Endothelial cell (in vitro differentiated cells): Measurements from ENCODE around the gene CD164L2. TPM values are rescaled to one million over a fixed set of nuclear protein-coding genes. Genes with fewer than 3 reads are reported as not detected.

Experiments used
- DNase-seq: peaks from one replicate; pipeline ENCODE4 v3.0.0; 2021; ENCODE audit warnings: low spot score
- H3K27ac Mint-ChIP-seq: one replicate; pipeline ENCODE4 v1.8.0; 2021; ENCODE audit warnings: mixed read lengths, inconsistent platforms; ENCODE audit not compliant: unreplicated experiment
- H3K27me3 Mint-ChIP-seq: one replicate; pipeline ENCODE4 v1.8.0; 2021; ENCODE audit warnings: mild to moderate bottlenecking, moderate library complexity, mixed read lengths, inconsistent platforms; ENCODE audit not compliant: unreplicated experiment
- H3K36me3 Mint-ChIP-seq: one replicate; pipeline ENCODE4 v1.8.0; 2021; ENCODE audit warnings: mild to moderate bottlenecking, low read depth, mixed read lengths, inconsistent platforms; ENCODE audit not compliant: unreplicated experiment
- H3K4me1 Mint-ChIP-seq: one replicate; pipeline ENCODE4 v1.8.0; 2021; ENCODE audit warnings: mild to moderate bottlenecking, mixed read lengths, inconsistent platforms; ENCODE audit not compliant: unreplicated experiment
- H3K4me3 Mint-ChIP-seq: one replicate; pipeline ENCODE4 v1.8.0; 2021; ENCODE audit warnings: mild to moderate bottlenecking, mixed read lengths, inconsistent platforms; ENCODE audit not compliant: unreplicated experiment
- H3K9me3 Mint-ChIP-seq: one replicate; pipeline ENCODE4 v1.8.0; 2021; ENCODE audit warnings: mixed read lengths, inconsistent platforms; ENCODE audit not compliant: unreplicated experiment
- total RNA-seq: library from RNA; stranded (reverse); fragmentation: NEBNext Ultra II Directional; extraction: Animal tissue kit (Norgen Biotek cat#: 25700); gene quantifications from one replicate; pipeline ENCODE4 v1.2.1, GENCODE V29; 2021; ENCODE audit not compliant: unreplicated experiment
- TF ChIP-seq, protein P1 (sequence below): fragments of 200-600 bp; sonication (generic); IDR thresholded peaks from one replicate; pipeline ENCODE4 v1.5.0; 2021; ENCODE audit warnings: antibody characterized with exemption; ENCODE audit not compliant: unreplicated experiment

Gene CD164L2
- total RNA-seq, 1 donor from 2014 or later: 0.72 TPM

DNA sequence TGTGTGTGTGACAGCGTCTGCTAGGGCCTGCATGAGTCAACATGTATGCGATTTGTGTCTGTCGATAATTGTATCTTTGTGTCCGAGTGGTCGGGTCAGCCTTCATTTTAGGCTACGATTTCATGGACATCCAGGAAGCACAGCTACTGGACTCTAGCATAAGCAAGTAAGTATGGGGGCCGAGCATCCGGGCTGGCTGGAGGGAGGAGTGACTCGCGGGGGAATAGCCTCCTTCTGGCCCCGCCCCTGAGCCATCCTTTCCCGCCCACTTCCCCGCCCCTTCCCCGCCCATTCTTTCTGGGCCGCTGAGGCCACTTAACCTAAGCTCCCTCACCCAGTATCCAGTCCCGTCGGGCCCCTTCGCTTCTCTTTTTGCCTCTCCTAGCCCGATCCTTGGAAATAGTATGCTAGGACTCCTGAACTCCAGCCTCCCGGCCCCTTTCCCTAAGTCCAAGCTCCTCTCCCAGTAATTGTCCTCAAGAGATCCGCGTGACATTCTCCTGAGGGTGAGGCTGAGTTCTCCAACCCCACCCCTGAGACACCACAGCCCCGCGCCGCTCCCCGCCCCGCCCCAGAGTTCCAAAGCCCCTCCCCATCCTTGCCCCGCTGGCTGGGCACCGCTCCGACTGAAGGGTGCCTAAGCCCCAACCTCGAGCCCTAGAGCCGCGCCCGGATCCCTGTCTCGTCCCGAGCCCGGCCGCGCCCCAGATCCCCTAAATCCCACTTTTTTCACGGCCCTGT is 17.6 kb downstream of the CD164L2 start:
- H3K4me3 Mint-ChIP-seq: peak overlapping the region; percentile 91
- DNase-seq: peak; percentile 84
- peak overlapping the region; percentile 42 for H3K27ac Mint-ChIP-seq
- H3K27me3 Mint-ChIP-seq: peaks cover 14% of the 10 kb centered on the region
- H3K9me3 Mint-ChIP-seq: no peaks in the 10 kb centered on the region
- TF ChIP-seq, protein P1, sequence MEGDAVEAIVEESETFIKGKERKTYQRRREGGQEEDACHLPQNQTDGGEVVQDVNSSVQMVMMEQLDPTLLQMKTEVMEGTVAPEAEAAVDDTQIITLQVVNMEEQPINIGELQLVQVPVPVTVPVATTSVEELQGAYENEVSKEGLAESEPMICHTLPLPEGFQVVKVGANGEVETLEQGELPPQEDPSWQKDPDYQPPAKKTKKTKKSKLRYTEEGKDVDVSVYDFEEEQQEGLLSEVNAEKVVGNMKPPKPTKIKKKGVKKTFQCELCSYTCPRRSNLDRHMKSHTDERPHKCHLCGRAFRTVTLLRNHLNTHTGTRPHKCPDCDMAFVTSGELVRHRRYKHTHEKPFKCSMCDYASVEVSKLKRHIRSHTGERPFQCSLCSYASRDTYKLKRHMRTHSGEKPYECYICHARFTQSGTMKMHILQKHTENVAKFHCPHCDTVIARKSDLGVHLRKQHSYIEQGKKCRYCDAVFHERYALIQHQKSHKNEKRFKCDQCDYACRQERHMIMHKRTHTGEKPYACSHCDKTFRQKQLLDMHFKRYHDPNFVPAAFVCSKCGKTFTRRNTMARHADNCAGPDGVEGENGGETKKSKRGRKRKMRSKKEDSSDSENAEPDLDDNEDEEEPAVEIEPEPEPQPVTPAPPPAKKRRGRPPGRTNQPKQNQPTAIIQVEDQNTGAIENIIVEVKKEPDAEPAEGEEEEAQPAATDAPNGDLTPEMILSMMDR: no peak
- peaks cover 24% of the 10 kb centered on the region for H3K4me1 Mint-ChIP-seq
- H3K36me3 Mint-ChIP-seq: peaks cover 13% of the 10 kb centered on the region

DNA sequence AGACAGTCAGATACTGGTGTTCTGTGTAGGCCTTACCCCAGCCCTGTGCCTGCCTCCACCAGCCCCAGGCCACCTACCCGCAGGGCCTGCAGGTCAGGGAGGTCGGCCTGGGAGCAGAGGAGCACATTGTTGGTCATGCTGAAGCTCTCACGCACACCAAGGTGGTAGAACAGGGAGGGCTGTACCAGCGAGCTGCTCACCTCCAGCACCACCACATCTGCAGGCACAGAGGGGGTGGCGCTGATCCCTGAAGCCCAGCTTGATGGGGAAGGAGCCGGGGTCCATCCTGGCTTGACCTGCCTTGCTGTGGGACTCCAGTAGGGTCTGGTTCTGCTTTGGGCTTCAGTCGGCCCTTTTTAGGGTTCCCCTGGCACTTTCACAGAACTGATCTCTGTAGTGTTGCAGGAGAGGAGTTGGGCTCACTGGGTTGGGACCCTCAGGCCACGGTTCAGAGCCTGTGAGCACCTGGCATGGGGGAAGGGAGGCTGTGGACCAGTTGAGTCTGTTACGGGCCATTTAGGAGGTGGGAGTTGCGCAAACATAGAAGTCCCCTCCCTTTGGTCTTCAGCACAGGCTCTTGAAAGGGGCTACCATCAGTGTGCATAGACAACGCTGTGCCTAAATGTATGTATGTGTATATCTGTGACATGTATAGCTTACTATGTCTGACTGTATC is 18.3 kb downstream of the CD164L2 start:
- no peaks in the 10 kb centered on the region for H3K9me3 Mint-ChIP-seq
- peaks cover 27% of the 10 kb centered on the region for H3K4me1 Mint-ChIP-seq
- H3K27me3 Mint-ChIP-seq: peaks cover 16% of the 10 kb centered on the region
- DNase-seq: no peak
- no peak overlapping the region for H3K27ac Mint-ChIP-seq
- H3K36me3 Mint-ChIP-seq: peaks cover 13% of the 10 kb centered on the region
- TF ChIP-seq, protein P1: no peak
- peak overlapping the region; percentile 91 for H3K4me3 Mint-ChIP-seq

DNA sequence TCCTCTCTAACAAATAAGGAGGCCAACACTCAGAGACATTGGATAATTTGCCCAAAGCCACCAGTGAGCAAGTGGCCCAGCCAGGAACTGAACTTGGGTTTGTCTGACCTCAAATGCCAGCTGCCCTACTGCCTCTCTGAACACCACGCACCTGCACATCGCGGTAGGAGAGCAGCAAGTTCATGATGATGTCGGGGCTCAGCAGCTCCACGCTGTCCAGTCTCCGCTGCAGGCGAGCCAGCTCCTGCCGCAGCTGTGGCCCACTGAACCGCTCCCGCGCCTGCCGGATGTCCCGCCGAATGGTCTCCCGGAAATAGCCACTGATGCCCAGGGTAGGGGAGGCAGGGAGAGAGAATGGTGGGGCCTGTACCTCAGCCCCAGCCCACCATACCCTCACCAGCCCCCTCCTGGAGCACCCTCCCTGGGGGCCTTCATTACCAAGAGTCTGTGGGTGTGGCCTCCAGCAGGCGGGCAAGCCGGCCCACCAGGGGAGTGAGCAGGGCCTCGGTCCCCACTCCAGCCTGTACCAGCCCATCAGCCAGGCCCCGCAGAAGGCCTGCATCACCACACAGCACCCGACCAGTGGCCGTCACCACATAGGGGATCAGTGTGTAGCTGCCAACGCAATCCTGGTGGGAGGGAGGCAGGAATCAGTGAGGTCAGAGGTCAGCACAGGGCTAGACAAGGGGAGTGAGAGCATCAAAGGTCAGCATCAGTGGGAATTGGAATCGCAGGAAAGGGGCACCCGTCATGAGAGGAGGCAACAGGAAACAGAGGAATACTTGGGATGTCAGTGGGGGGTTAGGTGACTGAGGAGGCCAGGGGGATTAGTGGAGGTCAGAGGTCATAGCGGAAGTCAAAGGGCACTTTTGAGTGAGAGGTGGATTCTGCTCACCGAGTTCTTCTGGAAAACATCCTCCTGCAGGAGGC is 19.1 kb downstream of the CD164L2 start:
- no peak overlapping the region for H3K27ac Mint-ChIP-seq
- H3K4me3 Mint-ChIP-seq: peak overlapping the region; percentile 77
- peaks cover 16% of the 10 kb centered on the region for H3K36me3 Mint-ChIP-seq
- no peaks in the 10 kb centered on the region for H3K9me3 Mint-ChIP-seq
- no peak for DNase-seq
- peaks cover 21% of the 10 kb centered on the region for H3K27me3 Mint-ChIP-seq
- TF ChIP-seq, protein P1: no peak
- peaks cover 27% of the 10 kb centered on the region for H3K4me1 Mint-ChIP-seq

DNA sequence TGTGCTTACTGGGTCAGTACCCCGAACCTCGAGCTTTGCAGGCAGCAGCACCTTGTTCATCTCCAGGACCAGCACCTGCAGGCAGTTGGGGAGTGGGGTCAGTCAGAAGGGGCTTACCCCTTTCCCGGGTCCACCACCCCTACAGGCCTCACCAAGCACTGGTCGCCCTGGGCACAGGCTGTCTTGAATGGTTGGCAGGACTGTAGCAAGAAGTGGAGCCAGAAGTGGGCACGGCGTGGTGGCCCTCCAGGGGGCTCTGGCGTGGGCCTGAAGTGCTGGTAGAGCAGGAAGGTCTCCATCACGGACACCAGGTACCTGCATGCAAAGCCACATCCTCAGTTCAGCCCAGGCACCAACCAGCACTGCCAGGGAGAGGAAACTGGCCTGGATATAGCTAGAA is 21.6 kb downstream of the CD164L2 start:
- Mint-ChIP-seq H3K27me3 (peaks cover 23% of the 10 kb centered on the region), H3K27ac (no peak overlapping the region), H3K4me3 (no peak overlapping the region), H3K36me3 (peaks cover 26% of the 10 kb centered on the region), H3K9me3 (no peaks in the 10 kb centered on the region), H3K4me1 (peaks cover 18% of the 10 kb centered on the region)
- TF ChIP-seq, protein P1: no peak
- DNase-seq: no peak
